Gastroesophageal sphincter (tissue), 3 donors: ENCODE data around the gene FBXO28.

Experiments
- CTCF ChIP-seq, 4 experiments: fragments of 200-600 bp in 2 of 4; fragments of 450-650 bp in 2 of 4; sonication (generic) in 1 of 4; IDR thresholded peaks; one replicate each; pipeline ENCODE4 v1.5.1; 2017 to 2019; ENCODE audit warnings: antibody characterized with exemption in 4 of 4, mild to moderate bottlenecking in 2 of 4, moderate library complexity in 2 of 4
- EP300 ChIP-seq: sonication (generic); formaldehyde crosslinking; IDR thresholded peaks from one replicate; pipeline ENCODE4 v1.6.1; 2017; ENCODE audit warnings: antibody characterized with exemption, mild to moderate bottlenecking
- POLR2A ChIP-seq, 2 donors: fragments of 450-650 bp; IDR thresholded peaks; one replicate each; pipeline ENCODE4 v1.6.1; 2017; ENCODE audit warnings: antibody characterized with exemption in 2 of 2, mild to moderate bottlenecking in 2 of 2, moderate library complexity in 1 of 2
- POLR2AphosphoS5 ChIP-seq: sonication (generic); formaldehyde crosslinking; IDR thresholded peaks from one replicate; pipeline ENCODE4 v1.6.1; 2017; ENCODE audit warnings: antibody characterized with exemption

GRCh38 chr1:224199679-224200078 is 85.8 kb downstream of the FBXO28 start:
- TF ChIP-seq CTCF (IDR thresholded peaks at IDR 0.05), result no peak
- no peak for TF ChIP-seq EP300
- TF ChIP-seq POLR2AphosphoS5, result no peak
- no peak for TF ChIP-seq POLR2A (IDR thresholded peaks at IDR 0.05)
